CD4-positive, alpha-beta T cell treated with Interleukin-2 at 100 ng/mL for 4 hours (primary cell): ENCODE data around the gene CENPK.
"Not testable (repeated sequence)": the region's sequence is repeated elsewhere in the genome, so short reads cannot be mapped to it uniquely, and the experiment has no call there.

ENCODE experiments used
- DNase-seq: peaks from one replicate; pipeline ENCODE4 v3.0.0-alpha.2; 2020; ENCODE audit warnings: low spot score

CENPK gene, protein sequence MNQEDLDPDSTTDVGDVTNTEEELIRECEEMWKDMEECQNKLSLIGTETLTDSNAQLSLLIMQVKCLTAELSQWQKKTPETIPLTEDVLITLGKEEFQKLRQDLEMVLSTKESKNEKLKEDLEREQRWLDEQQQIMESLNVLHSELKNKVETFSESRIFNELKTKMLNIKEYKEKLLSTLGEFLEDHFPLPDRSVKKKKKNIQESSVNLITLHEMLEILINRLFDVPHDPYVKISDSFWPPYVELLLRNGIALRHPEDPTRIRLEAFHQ

DNA sequence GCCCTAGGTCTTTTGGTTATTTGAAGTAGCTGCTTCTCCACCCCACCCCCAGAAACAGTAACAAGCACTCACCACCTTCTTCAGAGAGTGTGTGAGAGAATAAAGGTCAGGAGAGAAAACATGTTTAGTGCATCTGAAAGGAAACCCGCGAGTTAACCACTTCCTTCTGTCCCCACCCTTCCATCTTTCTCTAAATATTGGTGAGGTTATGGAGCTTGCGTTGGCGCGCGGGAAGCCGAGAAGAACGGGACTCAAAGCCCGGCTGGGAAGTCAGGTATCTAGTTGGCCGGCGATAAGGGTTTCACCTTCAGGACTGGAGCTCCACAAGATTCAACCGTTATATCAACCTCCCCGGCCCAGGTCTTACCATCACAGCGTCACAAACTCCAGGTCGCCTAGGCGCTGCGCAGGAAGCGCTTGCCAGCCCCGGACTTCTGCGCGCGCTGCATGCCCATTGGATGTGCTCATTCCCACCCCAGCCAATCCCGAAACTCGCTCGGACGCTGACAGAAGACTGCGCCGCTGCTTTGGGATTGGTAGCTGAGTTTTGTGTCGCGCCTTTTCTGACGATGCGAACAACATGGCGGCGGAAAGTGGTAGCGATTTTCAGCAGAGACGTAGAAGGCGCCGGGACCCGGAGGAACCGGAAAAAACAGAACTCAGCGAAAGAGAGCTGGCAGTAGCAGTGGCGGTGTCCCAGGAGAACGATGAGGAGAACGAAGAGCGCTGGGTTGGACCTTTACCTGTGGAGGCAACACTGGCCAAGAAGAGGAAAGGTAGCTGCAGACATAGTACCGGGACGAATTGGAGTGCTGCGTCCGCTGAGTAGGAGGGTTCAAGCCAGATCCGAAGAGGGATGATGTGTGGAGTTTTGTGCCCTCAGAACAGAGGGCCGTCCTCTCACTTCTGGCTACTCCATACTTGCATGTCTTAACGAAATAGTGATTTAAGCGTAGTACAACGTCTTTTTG, at the start of gene CENPK, which contains the start of gene PPWD1:
CENPK (minus strand) TSS at position 438 of the 971 bp plus-strand sequence. CDS start 8,261 bp downstream, outside the sequence.
PPWD1 (plus strand) TSS at position 566 of the 971 bp plus-strand sequence; CDS start at position 581, 15 bp downstream.
- DNase-seq = peak; percentile 96

DNA sequence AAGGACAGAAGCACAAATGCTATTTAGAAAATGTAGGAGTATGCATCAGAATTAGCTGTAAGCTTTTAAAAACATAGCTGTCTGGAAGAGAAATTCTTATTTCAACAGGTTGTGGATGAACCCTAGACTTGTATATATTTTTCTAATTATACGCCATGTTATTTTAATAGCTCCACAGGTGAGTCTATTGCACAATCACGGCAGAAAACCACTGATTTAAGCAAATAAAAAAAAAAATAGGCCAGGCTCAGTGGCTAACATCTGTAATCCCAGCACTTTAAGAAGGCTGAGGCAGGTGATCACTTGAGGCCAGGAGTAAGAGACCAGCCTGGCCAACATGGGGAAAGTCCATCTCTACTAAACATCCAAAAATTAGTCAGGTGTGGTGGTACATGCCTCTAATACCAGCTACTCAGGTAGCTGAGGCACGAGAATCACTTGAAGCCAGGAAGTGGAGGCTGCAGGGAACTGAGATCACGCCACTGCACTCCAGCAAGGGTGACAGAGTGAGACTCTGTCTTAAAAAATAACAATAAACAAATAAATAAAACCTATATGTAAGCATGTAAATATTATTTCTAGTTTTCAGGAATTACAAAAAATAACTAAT, 49.4 kb upstream of the CENPK start:
- no peak for DNase-seq

DNA sequence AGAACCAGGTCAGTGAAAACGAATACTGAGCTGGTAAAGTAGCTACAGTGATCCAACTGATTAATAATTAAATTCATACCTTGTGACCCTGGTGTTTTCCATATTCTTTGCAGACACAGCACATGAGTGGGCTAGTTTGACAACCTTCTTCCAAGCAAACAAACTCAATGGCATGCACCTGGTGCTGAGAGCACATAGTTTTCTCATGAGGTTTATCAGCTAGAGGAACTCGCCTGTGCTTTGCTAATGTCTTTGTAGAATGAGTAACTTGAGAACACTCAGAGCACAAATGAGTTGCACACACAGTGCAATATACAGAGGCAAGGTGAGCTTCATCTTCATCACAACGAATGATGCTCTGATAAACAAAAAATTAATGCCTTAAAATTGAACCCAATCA, 48.6 kb upstream of the CENPK start:
- no peak for DNase-seq

DNA sequence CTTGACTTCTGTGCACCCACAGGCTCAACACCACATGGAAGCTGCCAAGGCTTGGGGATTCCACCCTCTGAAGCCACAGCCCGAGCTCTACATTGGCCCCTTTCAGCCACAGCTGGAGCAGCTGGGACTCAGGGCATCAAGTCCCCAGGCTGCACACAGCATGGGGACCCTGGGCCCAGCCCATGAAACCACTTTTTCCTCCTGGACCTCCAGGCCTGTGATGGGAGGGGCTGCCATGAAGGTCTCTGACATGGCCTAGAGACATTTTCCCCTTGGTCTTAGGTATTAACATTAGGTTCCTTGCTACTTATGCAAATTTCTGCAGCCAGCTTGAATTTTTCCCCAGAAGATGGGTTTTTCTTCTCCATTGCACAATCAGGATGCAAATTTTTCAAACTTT, 38.8 kb upstream of the CENPK start:
- DNase-seq = not testable (repeated sequence)

DNA sequence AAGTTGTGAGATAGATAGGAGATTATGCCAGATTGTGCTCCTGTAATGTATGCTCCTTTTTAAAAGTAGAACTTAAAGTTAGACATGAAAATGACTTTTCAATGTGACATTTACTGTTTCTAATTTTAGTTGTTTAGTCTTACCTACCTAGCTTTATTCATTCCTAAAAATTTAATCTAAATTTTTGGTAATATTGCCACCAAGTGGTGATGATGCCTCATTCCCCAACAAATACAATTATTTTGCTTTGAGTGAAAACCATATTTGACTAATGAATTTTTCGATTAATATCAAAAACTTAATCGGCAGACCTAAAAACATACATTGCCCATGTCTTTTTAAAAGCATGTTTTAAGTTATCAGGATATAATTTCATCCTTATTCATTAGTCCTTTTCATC, 25.7 kb upstream of the CENPK start:
- no peak for DNase-seq

DNA sequence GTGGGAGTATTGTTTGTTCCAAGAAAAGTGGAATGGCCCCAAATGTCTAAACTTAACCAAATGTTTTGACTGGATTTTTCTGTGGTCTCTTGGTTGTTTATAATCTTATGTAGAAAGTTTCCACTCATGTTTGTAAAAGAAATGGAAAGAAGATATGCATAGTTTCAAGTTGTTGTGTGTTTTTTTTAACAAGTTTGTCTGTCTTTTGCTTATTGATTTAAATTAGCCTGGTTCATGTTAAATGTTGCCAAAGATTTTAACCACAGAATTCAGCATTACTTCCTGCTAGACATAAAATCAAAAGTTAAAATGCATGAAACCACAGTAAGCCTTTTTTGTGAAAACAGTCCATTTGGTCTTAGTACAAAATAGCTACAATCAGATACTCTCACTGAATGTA, 14.2 kb upstream of the CENPK start:
- no peak for DNase-seq

DNA sequence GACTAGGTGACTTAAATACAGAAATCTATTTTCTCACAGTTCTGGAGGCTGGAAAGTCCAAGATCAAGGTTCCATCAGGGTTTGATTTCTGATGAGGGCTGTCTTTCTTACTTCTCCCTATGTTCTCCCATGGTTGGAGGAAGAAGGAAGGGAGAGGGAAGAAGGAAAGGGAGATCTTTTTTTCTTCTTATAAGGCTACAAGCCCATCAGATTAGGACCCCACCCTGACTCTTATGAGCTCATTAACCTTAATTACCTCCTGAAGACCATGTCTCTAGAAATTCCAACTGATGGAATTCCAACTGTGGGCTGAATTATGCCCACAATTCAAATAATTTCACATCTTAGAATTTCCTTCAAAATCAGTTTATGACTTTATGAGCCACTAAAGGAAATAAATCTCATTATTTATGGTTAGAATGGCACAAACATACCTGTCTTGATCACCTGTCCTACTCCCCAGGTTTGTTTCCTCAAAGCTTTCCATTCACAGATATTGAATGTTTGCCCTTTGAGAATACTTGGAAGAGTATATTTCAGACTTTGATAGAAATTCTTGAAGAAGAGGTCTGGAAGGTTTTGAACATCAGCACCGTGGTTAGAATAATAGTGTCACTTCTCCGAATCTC, 7.7 kb upstream of the CENPK start:
- no peak for DNase-seq

DNA sequence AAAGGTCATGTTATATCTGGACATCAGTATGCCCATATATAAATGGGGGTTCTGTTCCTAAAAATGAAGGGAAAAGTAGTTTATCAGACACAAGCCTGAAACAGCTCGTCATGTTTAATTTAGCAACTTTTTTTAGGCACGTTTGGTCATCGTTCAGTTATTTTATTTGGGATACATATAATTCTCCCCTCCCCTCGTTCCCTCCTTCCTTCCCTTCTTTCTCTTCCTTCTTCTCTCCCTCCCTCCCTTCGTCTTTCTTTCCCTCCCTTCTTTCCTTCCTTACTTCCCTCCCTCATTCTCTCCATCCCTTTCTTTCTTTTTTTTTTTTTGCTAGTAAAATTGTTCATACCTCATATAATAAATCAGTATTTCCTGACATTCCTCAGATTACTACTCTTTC, 3.5 kb upstream of the CENPK start:
- no peak for DNase-seq

DNA sequence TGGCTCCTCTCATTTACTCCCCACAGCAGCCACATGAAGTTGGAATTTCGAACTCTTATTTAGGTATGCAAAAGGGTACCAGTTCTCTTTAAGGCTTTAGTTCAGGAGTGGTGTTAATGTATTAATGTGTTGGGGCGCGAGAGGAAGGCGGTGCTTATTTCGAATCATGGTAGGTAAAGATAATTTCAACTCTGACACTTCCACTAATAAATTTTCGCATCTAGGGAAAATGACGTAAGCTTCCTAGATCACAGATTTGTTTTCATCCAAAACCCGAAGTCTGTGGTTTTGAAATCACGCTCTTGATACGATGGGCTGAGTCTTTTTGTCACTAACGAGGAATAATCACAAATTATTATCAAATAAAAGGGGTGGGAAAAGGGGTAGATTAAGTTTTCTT, 809 bp upstream of the CENPK start:
- peak; percentile 19 for DNase-seq

DNA sequence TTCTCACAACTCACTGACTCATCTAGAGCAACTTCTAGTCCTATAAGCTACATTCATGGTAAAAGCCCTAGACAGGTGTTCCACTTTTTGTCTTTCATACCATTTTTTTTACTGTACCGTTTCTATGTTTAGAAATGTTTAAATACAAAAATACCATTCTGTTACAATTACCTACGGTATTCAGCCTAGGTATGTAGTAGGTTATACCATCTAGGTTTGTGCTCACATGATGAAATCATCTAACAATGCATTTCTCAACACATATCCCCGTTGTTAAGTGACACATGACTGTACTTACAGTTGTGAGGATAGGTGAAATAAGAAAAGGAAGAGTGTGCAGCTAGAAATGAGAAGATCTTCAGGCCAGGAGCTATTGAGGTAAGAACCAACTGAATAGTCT, 6.2 kb downstream of the CENPK start:
- DNase-seq = no peak

DNA sequence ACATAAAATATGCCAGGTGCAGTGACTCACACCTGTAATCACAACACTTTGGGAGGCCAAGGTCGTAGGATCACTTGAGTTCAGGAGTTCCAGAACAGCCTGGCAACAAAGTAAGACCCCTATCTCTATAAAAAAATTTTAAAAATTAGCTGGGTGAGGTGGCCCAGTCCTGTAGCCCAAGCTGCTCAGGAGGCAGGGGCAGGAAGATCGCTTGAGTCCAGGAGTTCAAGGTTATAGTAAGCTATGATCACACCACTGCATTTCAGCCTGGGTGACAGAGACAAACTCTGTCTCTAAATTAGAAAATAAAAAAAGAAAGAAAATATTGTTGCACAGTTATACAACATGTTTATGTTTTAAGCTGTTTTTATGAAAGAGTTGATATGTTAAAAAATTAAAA, 6.8 kb downstream of the CENPK start:
- no peak for DNase-seq

DNA sequence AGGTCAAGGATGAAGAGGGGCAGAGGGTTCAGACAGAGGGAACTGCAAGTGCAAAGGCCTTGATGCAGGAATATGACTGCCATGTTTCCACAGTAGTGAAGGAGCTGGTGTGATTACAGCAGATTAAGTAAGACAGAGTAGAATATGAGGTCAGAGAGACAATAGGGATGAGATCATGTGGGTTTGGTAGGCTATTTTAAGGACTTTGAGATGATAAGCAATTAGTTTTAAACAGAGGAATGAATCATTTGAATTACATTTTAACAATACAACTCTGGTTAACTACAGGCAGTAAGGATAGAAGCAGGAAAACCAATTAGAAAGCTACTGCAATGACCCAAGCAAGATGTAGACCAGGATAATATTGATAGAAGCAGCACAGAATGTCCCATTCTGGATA, 7.7 kb downstream of the CENPK start:
- DNase-seq = no peak

DNA sequence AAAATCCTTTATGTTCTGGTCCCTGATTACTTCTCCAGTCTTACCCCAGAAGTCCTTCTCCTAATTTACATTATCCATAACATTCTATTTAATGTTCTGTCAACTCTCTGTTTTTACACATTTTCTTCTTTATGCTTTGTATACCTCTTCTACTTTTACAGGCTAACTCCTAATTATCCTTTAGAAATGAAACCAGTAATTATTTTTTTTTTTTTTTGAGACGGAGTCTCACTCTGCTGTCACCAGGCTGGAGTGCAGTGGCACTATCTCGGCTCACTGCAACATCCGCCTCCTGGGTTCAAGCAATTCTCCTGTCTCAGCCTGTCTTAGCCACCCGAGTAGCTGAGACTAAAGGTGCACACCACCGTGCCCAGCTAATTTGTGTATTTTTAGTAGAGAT, 9.0 kb downstream of the CENPK start:
- no peak for DNase-seq

DNA sequence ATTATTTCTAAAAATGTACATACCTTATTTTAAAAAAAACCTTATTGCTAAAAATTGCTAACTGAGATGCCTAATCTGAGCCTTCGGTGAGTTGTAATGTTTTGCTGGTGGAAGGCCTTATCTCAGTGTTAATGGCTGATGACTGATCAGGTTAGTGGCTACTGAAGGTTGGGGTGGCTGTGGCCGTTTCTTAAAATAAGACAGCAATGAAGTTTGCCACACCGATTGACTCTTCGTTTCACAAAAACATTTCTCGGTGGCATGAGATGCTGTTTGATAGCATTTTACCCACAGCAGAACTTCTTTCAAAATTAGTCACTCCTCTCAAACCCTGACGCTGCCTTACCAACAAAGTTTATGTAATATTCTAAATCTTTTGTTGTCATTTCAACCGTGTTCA, 14.7 kb downstream of the CENPK start:
- no peak for DNase-seq

DNA sequence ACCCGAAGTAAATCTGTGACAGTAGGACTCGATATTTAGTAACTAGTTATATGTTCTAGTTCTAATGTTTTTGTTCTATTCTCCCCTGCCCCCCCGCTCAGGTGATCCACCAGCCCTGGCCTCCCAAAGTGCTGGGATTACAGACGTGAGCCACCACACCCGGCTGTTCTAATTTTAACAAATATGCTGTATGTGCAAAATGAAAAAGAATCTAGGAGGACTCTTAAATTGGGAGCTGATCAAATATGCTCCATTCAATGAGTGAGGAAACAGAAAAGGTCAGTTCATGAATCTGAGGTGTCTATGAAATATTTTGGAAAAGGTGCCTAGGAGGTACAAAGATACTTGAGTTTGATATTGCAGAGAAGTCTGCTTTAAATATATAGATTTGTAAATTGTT, 16.8 kb downstream of the CENPK start:
- no peak for DNase-seq

DNA sequence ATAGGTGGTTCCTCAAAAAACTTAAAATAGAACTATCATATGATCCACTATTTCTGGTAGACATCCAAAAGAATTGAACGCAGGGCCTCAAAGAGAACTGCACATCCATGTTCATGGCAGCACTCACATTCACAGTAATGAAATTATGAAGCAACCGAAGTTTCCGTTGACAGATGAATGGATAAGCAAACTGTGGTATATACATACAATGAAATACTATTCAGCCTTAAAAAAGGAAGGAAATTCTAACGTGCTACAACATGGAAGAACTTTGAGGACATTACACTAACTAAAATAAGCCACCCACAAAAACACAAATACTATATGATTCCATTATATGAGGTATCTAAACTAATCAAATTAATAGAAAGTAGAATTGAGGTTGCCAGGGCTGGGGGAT, 18.5 kb downstream of the CENPK start:
- DNase-seq = no peak

DNA sequence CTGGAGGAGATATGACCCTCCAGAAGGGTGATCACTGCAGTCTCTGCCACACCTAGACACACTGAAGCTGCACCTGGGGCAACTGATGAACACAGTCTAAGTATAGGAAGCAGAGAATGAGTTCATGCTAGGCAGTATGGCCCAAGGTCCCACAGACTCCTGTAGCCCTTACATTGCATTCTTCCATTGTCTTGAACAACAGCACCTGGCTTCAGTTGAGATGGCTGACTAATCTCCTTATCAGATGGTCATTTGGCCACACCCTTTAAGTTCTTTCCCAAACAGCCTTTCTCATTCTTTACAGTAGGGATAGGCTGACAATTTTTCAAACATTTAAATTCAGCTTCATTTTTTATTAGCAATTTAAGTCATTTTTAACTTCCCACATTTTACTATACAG, 23.1 kb downstream of the CENPK start:
- DNase-seq = no peak

DNA sequence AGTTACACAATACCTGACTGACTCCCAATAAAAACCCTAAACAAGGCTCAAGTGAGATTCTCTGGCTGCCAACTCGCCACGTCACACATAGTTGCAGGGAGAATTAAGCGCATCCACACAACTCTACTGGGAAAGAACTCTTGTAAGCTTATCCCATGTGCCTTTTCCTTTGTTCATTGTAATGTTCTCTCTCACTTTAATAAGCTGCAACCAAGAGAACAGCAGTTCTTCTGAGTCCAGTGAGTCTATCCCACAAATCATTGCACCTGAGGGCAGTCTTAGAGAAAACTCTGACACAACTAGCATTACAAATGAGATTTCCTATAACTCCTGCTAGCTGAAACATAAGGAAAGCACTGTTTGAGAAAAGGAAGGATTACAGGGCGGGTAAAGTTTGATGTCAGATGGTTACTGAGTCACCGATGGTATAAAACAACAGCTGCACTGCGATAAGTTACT, 27.4 kb downstream of the CENPK start:
- DNase-seq = no peak

DNA sequence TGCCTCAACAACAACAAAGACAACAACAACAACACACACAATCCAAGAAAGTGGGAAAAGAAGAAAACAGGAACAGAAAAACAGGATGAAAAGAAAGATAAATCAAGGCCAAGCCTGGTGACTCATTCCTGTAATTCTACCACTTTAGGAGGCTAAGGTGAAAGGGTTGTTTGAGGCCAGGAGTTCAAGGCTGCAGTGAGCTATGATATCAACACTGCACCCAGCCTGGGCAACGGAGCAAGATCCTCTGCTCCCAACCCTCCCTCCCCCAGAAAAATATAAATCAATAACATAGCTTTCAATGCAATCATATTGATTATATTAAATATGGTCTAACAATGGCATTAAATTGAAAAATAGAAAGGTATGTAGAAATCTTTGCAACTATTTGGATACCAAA, 32.1 kb downstream of the CENPK start:
- DNase-seq = no peak

DNA sequence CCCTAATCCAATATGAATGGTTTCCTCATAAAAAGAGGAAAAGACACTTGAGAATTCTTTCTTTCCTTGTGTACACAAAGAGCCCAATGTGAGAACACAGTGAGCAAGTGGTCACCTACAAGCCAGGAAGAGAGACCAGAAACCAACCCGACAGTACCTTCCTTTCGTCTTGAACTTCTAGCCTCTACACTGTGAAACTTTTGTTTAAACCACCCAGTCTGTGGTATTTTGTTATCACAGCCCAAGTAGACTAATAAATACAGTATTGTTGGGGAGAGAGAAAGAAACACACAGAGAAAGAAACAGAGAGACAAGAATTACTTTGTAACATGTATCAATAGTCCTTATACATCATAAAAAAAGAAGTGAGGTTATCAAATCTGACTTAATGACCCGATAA, 37.2 kb downstream of the CENPK start:
- DNase-seq = no peak

DNA sequence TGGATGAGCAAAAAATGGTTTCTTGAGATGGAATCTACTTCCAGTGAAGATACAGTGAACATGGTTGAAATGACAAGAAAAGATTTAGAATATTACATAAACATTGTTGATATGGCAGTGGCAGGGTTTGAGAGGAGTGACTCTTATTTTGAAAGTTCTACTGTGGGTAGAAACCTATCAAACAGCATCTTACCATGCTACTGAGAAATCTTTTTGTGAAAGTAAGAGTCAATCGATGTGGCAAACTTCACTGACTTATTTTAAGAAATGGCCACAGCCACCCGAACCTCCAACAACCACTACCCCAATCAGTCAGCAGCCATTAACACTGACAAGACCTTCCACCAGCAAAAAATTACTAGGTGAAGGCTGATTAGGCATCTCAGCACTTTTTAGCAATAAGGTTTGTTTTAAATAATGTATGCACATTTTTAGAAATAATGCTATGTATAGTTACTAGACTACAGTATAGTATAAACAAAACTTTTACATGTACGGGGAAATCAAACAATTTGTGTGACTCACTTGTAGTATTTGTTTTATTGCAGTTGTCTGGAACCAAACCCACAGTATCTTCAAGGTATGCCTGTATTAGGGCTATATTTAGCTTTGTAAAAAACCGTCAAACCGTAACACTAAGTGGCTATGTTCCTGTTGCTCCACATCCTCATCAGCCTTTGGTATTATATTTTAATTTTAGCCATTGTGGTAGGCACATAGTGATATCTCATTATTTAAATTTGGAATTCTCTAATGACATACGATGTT, 50.6 kb downstream of the CENPK start:
- DNase-seq = no peak
